ENCODE results near the gene AP3B2. TPM values are rescaled to one million over a fixed set of nuclear protein-coding genes. Genes with fewer than 3 reads are reported as not detected.

Gene AP3B2
- total and polyA plus RNA-seq, 4 donors: 0.94 to 2.2 (median 1.2) TPM

DNA sequence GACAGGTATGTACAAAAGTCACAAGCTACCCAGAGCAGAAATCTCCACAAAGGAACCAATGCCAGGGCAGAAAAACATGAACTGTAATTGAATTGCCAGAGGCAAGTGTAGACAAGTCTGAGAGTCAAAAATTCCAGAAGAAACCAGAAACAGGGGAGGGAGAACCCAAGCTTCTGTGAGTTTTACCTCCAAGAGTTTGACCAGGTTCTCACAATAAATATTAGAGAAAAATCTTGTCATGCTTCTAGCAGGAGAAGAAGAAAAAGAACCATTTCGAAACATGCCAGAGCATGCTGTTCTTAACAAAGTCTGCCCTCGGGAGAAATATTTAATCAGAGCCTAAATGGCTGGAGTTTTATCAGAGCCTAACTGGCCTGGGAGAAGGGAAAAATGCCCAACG lies 32.5 kb upstream of the AP3B2 start:
- Histone ChIP-seq H3K4me1 (ENCODE audit: control insufficient read depth in 5 of 5, insufficient read depth in 5 of 5, low read length in 5 of 5) (no peaks in the 10 kb centered on the region), H3K9ac (ENCODE audit: insufficient read depth in 1 of 2, low read length in 2 of 2) (no peak overlapping the region), H3K9me3 (ENCODE audit: control insufficient read depth in 4 of 4, insufficient read depth in 3 of 4, low read length in 3 of 4) (no peaks in the 10 kb centered on the region), H3K27ac (ENCODE audit: low read depth in 1 of 2, low read length in 1 of 2) (no peak overlapping the region), H3K36me3 (ENCODE audit: control insufficient read depth in 4 of 4, insufficient read depth in 4 of 4, low read length in 4 of 4) (peaks cover 0 to 2% (median 0%) of the 10 kb centered on the region in 4 donors), H3K4me3 (no peak overlapping the region), H3K27me3 (ENCODE audit: control insufficient read depth in 3 of 3, insufficient read depth in 3 of 3, low read length in 2 of 3) (no peaks in the 10 kb centered on the region)
- ATAC-seq (ENCODE audit: insufficient read depth, low FRiP score): no peak
- WGBS, 2 donors: 86 to 88% methylated on average over 3 of the region's 3 CpGs
- DNase-seq: no peak
- TF ChIP-seq, protein P1, sequence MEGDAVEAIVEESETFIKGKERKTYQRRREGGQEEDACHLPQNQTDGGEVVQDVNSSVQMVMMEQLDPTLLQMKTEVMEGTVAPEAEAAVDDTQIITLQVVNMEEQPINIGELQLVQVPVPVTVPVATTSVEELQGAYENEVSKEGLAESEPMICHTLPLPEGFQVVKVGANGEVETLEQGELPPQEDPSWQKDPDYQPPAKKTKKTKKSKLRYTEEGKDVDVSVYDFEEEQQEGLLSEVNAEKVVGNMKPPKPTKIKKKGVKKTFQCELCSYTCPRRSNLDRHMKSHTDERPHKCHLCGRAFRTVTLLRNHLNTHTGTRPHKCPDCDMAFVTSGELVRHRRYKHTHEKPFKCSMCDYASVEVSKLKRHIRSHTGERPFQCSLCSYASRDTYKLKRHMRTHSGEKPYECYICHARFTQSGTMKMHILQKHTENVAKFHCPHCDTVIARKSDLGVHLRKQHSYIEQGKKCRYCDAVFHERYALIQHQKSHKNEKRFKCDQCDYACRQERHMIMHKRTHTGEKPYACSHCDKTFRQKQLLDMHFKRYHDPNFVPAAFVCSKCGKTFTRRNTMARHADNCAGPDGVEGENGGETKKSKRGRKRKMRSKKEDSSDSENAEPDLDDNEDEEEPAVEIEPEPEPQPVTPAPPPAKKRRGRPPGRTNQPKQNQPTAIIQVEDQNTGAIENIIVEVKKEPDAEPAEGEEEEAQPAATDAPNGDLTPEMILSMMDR (IDR thresholded peaks at IDR 0.05; ENCODE audit: control extremely low read depth, extremely low read depth): no peak

DNA sequence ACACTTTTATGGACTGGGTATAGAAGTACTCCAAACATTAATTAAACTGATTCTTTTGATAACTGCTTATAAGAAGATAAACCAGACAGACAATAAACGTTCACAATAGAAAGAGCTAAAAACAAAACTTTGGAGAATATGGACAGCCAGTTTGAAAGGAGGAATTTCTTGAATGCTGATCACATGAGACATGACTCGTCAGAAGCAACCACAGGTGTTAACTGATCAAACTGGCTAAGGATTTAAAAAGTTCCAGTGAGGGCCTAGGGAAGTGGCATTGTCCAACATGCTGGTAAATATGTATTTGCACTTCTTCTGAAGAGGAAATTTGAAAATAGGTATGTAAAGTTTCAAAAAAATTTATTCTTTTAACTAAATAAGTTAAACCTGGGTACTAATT lies 29.4 kb upstream of the AP3B2 start:
- ATAC-seq (ENCODE audit: insufficient read depth, low FRiP score) (no peak), DNase-seq (no peak)
- TF ChIP-seq, protein P1 (IDR thresholded peaks at IDR 0.05; ENCODE audit: control extremely low read depth, extremely low read depth): no peak
- Histone ChIP-seq H3K9me3 (ENCODE audit: control insufficient read depth in 4 of 4, insufficient read depth in 3 of 4, low read length in 3 of 4) (no peaks in the 10 kb centered on the region), H3K27ac (ENCODE audit: low read depth in 1 of 2, low read length in 1 of 2) (no peak overlapping the region), H3K4me3 (no peak overlapping the region), H3K27me3 (ENCODE audit: control insufficient read depth in 3 of 3, insufficient read depth in 3 of 3, low read length in 2 of 3) (no peaks in the 10 kb centered on the region), H3K9ac (ENCODE audit: insufficient read depth in 1 of 2, low read length in 2 of 2) (no peak overlapping the region), H3K4me1 (ENCODE audit: control insufficient read depth in 5 of 5, insufficient read depth in 5 of 5, low read length in 5 of 5) (no peaks in the 10 kb centered on the region), H3K36me3 (ENCODE audit: control insufficient read depth in 4 of 4, insufficient read depth in 4 of 4, low read length in 4 of 4) (peaks cover 0 to 2% (median 0%) of the 10 kb centered on the region in 4 donors)
- WGBS, 2 donors: 60 to 68% methylated on average over 2 of the region's 2 CpGs

DNA sequence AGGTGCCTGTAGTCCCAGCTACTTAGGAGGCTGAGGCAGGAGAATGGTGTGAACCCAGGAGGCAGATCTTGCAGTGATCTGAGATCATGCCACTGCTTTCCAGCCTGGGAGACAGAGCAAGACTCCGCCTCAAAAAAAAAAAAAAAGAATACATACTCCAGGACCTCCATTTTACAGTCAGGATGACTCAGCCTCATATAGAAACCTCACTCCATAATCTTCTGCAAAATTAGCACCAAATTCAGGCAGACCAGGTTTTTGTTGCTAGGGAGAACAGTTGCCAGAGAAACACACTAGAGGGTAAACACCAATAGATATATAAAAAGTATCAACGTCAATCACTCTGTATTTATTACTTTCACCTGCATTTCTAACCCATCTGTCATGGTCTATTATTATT lies 28.3 kb upstream of the AP3B2 start:
- Histone ChIP-seq H3K9ac (ENCODE audit: insufficient read depth in 1 of 2, low read length in 2 of 2) (no peak overlapping the region), H3K4me1 (ENCODE audit: control insufficient read depth in 5 of 5, insufficient read depth in 5 of 5, low read length in 5 of 5) (no peaks in the 10 kb centered on the region), H3K9me3 (ENCODE audit: control insufficient read depth in 4 of 4, insufficient read depth in 3 of 4, low read length in 3 of 4) (no peaks in the 10 kb centered on the region), H3K27me3 (ENCODE audit: control insufficient read depth in 3 of 3, insufficient read depth in 3 of 3, low read length in 2 of 3) (no peaks in the 10 kb centered on the region), H3K36me3 (ENCODE audit: control insufficient read depth in 4 of 4, insufficient read depth in 4 of 4, low read length in 4 of 4) (peaks cover 0 to 2% (median 0%) of the 10 kb centered on the region in 4 donors), H3K4me3 (no peak overlapping the region), H3K27ac (ENCODE audit: low read depth in 1 of 2, low read length in 1 of 2) (no peak overlapping the region)
- WGBS, 2 donors: 91 to 99% methylated on average over 2 of the region's 2 CpGs
- DNase-seq (no peak), ATAC-seq (ENCODE audit: insufficient read depth, low FRiP score) (no peak)
- TF ChIP-seq, protein P1 (IDR thresholded peaks at IDR 0.05; ENCODE audit: control extremely low read depth, extremely low read depth): no peak

DNA sequence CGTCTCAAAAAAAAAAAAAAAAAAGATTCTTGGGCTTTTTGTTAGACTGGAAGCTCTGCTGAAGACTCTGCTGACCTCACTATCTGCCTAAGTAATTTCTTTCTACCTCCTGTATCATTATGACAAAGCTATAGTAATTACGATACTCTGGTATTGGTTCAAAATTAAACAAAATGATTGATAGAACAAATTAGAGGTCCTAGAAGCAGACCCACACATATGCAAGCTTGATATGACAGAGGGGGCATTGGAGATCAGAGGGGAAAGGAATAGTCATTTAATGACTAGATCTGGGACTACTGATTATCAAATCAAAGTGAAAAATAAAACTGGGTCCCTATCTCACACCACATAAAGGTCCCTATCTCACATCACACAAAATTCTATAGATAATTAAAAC lies 21.9 kb upstream of the AP3B2 start:
- no peak overlapping the region for H3K27ac ChIP-seq (ENCODE audit: low read depth in 1 of 2, low read length in 1 of 2)
- no peak overlapping the region for H3K9ac ChIP-seq (ENCODE audit: insufficient read depth in 1 of 2, low read length in 2 of 2)
- H3K4me1 ChIP-seq (ENCODE audit: control insufficient read depth in 5 of 5, insufficient read depth in 5 of 5, low read length in 5 of 5): no peaks in the 10 kb centered on the region
- no peaks in the 10 kb centered on the region for H3K9me3 ChIP-seq (ENCODE audit: control insufficient read depth in 4 of 4, insufficient read depth in 3 of 4, low read length in 3 of 4)
- no peaks in the 10 kb centered on the region for H3K27me3 ChIP-seq (ENCODE audit: control insufficient read depth in 3 of 3, insufficient read depth in 3 of 3, low read length in 2 of 3)
- no peak for DNase-seq
- no peak overlapping the region for H3K4me3 ChIP-seq
- no peaks in the 10 kb centered on the region for H3K36me3 ChIP-seq (ENCODE audit: control insufficient read depth in 4 of 4, insufficient read depth in 4 of 4, low read length in 4 of 4)
- TF ChIP-seq, protein P1 (IDR thresholded peaks at IDR 0.05; ENCODE audit: control extremely low read depth, extremely low read depth): no peak
- no peak for ATAC-seq (ENCODE audit: insufficient read depth, low FRiP score)
- WGBS, 2 donors: 92 to 97% methylated on average over 2 of the region's 2 CpGs
